DOHH2 (cell line): Measurements from ENCODE around the gene DEFB112.

Experiments
- H3F3A ChIP-seq: fragments of 200-600 bp; sonication (generic), shearing (Covaris generic); 2 replicates; pipeline ENCODE4 v1.6.0; 2016; ENCODE audit warnings: antibody characterized with exemption, mild to moderate bottlenecking; ENCODE audit not compliant: control insufficient read depth, insufficient read depth
- H3K27ac ChIP-seq: fragments of 200-600 bp; sonication (generic); 2 replicates; pipeline ENCODE4 v1.5.1; 2014; ENCODE audit warnings: low read depth, mild to moderate bottlenecking, low read length, moderate library complexity
- H3K27me3 ChIP-seq: fragments of 200-600 bp; sonication (generic); 2 replicates; pipeline ENCODE4 v1.6.1; 2014; ENCODE audit warnings: mild to moderate bottlenecking, low read length, mixed read lengths; ENCODE audit not compliant: control insufficient read depth
- H3K36me3 ChIP-seq: fragments of 200-600 bp; sonication (generic); 2 replicates; pipeline ENCODE4 v1.6.1; 2014; ENCODE audit warnings: mild to moderate bottlenecking, low read length, moderate library complexity, mixed read lengths; ENCODE audit not compliant: control insufficient read depth
- H3K4me1 ChIP-seq: fragments of 200-600 bp; sonication (generic); 2 replicates; pipeline ENCODE4 v1.6.1; 2014; ENCODE audit warnings: mild to moderate bottlenecking, low read length, mixed read lengths; ENCODE audit not compliant: control insufficient read depth
- H3K4me2 ChIP-seq: fragments of 200-600 bp; sonication (generic); 2 replicates; pipeline ENCODE4 v1.6.0; 2014; ENCODE audit warnings: mild to moderate bottlenecking, low read length, moderate library complexity
- H3K4me3 ChIP-seq: fragments of 200-600 bp; sonication (generic); 2 replicates; pipeline ENCODE4 v1.5.1; 2014; ENCODE audit warnings: mild to moderate bottlenecking, low read length, mixed read lengths
- H3K79me2 ChIP-seq: fragments of 200-600 bp; sonication (generic); 2 replicates; pipeline ENCODE4 v1.6.1; 2014; ENCODE audit warnings: mild to moderate bottlenecking, low read length, mixed read lengths; ENCODE audit not compliant: control insufficient read depth
- H3K9me2 ChIP-seq: fragments of 200-600 bp; sonication (generic); replicated peaks from 2 replicates; pipeline ENCODE4 v1.6.1; 2014; ENCODE audit warnings: mild to moderate bottlenecking, low read length, mixed read lengths; ENCODE audit not compliant: control insufficient read depth
- H3K9me3 ChIP-seq: fragments of 200-600 bp; sonication (generic); 2 replicates; pipeline ENCODE4 v1.6.1; 2014; ENCODE audit warnings: antibody characterized with exemption, low read length, mixed read lengths; ENCODE audit not compliant: control insufficient read depth, insufficient read depth
- H4K20me1 ChIP-seq: fragments of 200-600 bp; sonication (generic); 2 replicates; pipeline ENCODE4 v1.6.0; 2014; ENCODE audit warnings: low read depth, mild to moderate bottlenecking, antibody characterized with exemption, low read length, moderate library complexity; ENCODE audit not compliant: control insufficient read depth, insufficient read depth
- EZH2phosphoT487 ChIP-seq: fragments of 200-600 bp; sonication (generic); IDR thresholded peaks from 2 replicates; pipeline ENCODE4 v1.6.1; 2017; ENCODE audit warnings: borderline replicate concordance, mild to moderate bottlenecking, antibody characterized with exemption, low read length, moderate library complexity, mixed read lengths
- TF ChIP-seq, protein P1 (sequence below): fragments of 200-600 bp; sonication (generic); IDR thresholded peaks from one replicate; pipeline ENCODE4 v1.5.1; 2014; ENCODE audit warnings: antibody characterized with exemption, mild to moderate bottlenecking, low read depth, low read length; ENCODE audit not compliant: poor library complexity, severe bottlenecking

Gene DEFB112

DNA sequence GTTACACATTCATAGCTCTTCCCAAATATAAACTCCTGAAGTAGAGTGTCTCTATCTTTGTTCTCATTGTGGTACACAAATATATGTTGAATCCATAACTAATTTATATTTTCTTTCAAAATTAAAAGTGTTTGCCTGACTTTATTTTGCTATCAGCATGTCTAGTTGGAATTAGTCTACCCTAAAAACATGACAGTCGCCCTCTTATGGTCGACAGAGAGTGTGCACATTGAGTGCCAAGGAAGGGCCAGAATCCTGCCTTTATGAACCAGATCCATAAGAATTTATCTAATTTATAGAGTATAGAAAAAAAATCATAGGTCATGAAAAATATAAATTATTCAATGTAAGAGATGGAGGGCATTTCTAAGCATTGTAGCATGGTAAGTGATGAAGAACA is 12.3 kb upstream of the DEFB112 start:
- Histone ChIP-seq H3K79me2 (no peaks in the 10 kb centered on the region), H3K4me3 (no peak overlapping the region), H3F3A (no peaks in the 10 kb centered on the region), H3K9me3 (no peaks in the 10 kb centered on the region), H3K4me1 (no peaks in the 10 kb centered on the region), H3K27ac (no peak overlapping the region), H3K9me2 (no peaks in the 10 kb centered on the region), H3K36me3 (no peaks in the 10 kb centered on the region), H4K20me1 (no peaks in the 10 kb centered on the region), H3K4me2 (no peak overlapping the region), H3K27me3 (no peaks in the 10 kb centered on the region)
- TF ChIP-seq, protein P1, sequence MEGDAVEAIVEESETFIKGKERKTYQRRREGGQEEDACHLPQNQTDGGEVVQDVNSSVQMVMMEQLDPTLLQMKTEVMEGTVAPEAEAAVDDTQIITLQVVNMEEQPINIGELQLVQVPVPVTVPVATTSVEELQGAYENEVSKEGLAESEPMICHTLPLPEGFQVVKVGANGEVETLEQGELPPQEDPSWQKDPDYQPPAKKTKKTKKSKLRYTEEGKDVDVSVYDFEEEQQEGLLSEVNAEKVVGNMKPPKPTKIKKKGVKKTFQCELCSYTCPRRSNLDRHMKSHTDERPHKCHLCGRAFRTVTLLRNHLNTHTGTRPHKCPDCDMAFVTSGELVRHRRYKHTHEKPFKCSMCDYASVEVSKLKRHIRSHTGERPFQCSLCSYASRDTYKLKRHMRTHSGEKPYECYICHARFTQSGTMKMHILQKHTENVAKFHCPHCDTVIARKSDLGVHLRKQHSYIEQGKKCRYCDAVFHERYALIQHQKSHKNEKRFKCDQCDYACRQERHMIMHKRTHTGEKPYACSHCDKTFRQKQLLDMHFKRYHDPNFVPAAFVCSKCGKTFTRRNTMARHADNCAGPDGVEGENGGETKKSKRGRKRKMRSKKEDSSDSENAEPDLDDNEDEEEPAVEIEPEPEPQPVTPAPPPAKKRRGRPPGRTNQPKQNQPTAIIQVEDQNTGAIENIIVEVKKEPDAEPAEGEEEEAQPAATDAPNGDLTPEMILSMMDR: peak; percentile 30
- no peak for TF ChIP-seq EZH2phosphoT487

DNA sequence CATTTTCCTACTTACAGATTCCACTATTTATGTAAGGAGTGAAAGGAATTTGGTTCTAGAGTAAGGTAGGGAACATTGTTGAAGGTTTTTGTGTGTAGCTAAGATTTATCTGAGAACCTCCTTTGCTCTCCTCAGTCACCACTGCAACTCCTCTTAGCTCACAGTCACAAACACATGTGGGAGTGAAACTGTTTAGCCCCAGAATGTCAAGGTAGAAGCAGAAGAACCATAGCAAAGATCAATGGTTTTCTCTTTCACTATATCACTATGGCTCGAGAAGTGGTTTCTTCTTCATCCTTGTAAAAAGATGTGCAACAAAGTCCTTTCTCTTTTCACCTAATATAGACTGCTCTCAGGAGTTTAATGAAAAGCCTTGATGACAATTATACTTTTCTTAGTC is 6.5 kb upstream of the DEFB112 start:
- TF ChIP-seq, protein P1: no peak
- TF ChIP-seq EZH2phosphoT487: no peak
- Histone ChIP-seq H3K36me3 (no peaks in the 10 kb centered on the region), H3K79me2 (no peaks in the 10 kb centered on the region), H3K9me2 (no peaks in the 10 kb centered on the region), H3K27me3 (no peaks in the 10 kb centered on the region), H3K4me3 (no peak overlapping the region), H3K9me3 (no peaks in the 10 kb centered on the region), H4K20me1 (no peaks in the 10 kb centered on the region), H3F3A (no peaks in the 10 kb centered on the region), H3K4me2 (no peak overlapping the region), H3K4me1 (no peaks in the 10 kb centered on the region), H3K27ac (no peak overlapping the region)

DNA sequence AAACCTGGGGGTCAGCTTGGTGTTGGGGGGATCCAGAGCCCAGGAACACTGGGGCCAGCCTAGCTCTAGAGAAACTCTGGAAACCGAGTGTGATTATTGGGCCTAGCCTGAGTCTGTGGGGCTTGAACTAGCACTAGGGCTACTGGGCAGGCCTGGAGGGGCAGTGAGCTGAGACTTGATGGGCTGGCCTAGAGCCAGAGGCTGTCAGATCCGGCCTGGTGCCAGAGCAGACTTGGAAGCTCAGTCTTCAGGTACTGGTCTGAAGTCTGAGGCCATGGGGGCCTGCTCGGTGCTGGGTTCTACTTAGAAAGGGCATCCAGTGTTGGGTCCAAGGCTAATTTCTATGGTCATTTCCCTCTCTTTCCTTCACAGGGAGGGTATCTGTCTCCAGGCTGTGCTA is 2.7 kb downstream of the DEFB112 start:
- H3K4me1 ChIP-seq: no peaks in the 10 kb centered on the region
- no peaks in the 10 kb centered on the region for H3K36me3 ChIP-seq
- H3K79me2 ChIP-seq: no peaks in the 10 kb centered on the region
- H3K27me3 ChIP-seq: no peaks in the 10 kb centered on the region
- H3K4me3 ChIP-seq: no peak overlapping the region
- no peaks in the 10 kb centered on the region for H4K20me1 ChIP-seq
- TF ChIP-seq EZH2phosphoT487: no peak
- TF ChIP-seq, protein P1: no peak
- no peaks in the 10 kb centered on the region for H3K9me2 ChIP-seq
- H3K9me3 ChIP-seq: no peaks in the 10 kb centered on the region; the same call in 1 of the 2 replicates
- H3F3A ChIP-seq: no peaks in the 10 kb centered on the region
- H3K27ac ChIP-seq: no peak overlapping the region
- H3K4me2 ChIP-seq: no peak overlapping the region
